ENCODE results near the gene ELMO1. TPM values are rescaled to one million over a fixed set of nuclear protein-coding genes. Genes with fewer than 3 reads are reported as not detected.

ELMO1 gene
- total RNA-seq, 1 experiment from 2014 or later = 7.8 TPM

DNA sequence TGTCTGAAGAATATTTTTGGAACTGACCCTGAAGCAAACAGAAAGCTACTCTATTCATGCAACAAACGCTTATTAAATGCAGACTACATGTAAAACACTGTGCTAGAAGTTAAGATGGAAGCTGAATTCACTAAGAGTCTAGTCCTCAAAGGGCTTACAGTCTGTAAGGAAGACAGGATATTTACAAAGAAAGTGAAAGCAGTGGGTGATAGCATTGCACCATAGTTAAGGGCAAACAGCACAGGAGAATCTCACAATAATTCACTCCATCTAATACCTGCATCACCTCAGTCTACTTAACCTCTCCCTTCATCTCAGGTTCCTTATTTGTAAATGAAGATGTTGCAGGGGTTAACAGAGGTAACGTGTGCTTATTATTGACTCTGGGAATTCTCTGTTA is 364.4 kb downstream of the ELMO1 start:
- H3K27ac Mint-ChIP-seq = no peak overlapping the region
- H3T11ph ChIP-seq (ENCODE audit: low read length) = no peak overlapping the region
- H3K4me2 ChIP-seq (ENCODE audit: insufficient read depth, insufficient read length, low read length) = no peak overlapping the region
- H3K4me1 Mint-ChIP-seq = peaks cover 3% of the 10 kb centered on the region in 2 experiments
- no CpG with 5 or more reads among the region's 2 CpGs for WGBS (ENCODE audit: extremely low coverage, insufficient read length, low lambda C conversion rate)
- H3K14ac ChIP-seq (ENCODE audit: insufficient read depth, low read length) = no peak overlapping the region
- H4K5ac ChIP-seq (ENCODE audit: insufficient read length, low read depth, low read length) = no peak overlapping the region
- TF ChIP-seq, protein P1, sequence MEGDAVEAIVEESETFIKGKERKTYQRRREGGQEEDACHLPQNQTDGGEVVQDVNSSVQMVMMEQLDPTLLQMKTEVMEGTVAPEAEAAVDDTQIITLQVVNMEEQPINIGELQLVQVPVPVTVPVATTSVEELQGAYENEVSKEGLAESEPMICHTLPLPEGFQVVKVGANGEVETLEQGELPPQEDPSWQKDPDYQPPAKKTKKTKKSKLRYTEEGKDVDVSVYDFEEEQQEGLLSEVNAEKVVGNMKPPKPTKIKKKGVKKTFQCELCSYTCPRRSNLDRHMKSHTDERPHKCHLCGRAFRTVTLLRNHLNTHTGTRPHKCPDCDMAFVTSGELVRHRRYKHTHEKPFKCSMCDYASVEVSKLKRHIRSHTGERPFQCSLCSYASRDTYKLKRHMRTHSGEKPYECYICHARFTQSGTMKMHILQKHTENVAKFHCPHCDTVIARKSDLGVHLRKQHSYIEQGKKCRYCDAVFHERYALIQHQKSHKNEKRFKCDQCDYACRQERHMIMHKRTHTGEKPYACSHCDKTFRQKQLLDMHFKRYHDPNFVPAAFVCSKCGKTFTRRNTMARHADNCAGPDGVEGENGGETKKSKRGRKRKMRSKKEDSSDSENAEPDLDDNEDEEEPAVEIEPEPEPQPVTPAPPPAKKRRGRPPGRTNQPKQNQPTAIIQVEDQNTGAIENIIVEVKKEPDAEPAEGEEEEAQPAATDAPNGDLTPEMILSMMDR (conservative IDR thresholded peaks at IDR 0.05) = no peak
- H2BK12ac ChIP-seq (ENCODE audit: insufficient read length, low read depth, low read length) = no peak overlapping the region
- H2AK5ac ChIP-seq (ENCODE audit: insufficient read length, low read length) = no peak overlapping the region
- no peak overlapping the region for H3K27ac ChIP-seq (ENCODE audit: insufficient read length, low read depth, low read length)
- H4K8ac ChIP-seq (replicated peaks; ENCODE audit: insufficient read length, low read depth, low read length) = no peak overlapping the region
- H3K4me3 Mint-ChIP-seq = no peak overlapping the region
- H3K9ac ChIP-seq (ENCODE audit: extremely low read depth, insufficient read length, low read length) = no peak overlapping the region
- H3K23me2 ChIP-seq (ENCODE audit: insufficient read length, low read depth, low read length, poor library complexity, severe bottlenecking) = no peaks in the 10 kb centered on the region
- H3K27me3 ChIP-seq (ENCODE audit: insufficient read depth, low read length) = no peaks in the 10 kb centered on the region
- no peaks in the 10 kb centered on the region for H3K36me3 Mint-ChIP-seq (ENCODE audit: insufficient read depth in 1 of 3, low read depth in 3 of 3)
- no peaks in the 10 kb centered on the region for H3K79me1 ChIP-seq (ENCODE audit: insufficient read depth, low read depth, low read length, poor library complexity, severe bottlenecking)
- H4K91ac ChIP-seq (ENCODE audit: insufficient read length, low read depth, low read length) = no peak overlapping the region
- H3K4me1 ChIP-seq (ENCODE audit: insufficient read depth, low read length) = no peaks in the 10 kb centered on the region
- no peaks in the 10 kb centered on the region for H3K9me3 Mint-ChIP-seq
- H2BK15ac ChIP-seq (ENCODE audit: low read depth, low read length) = no peak overlapping the region
- H3K79me2 ChIP-seq (ENCODE audit: insufficient read depth, low read length) = no peaks in the 10 kb centered on the region
- H3K23ac ChIP-seq (ENCODE audit: insufficient read length, low read depth, low read length) = no peak overlapping the region
- no peak overlapping the region for H3K56ac ChIP-seq (ENCODE audit: insufficient read length, low read depth, low read length)
- no peaks in the 10 kb centered on the region for H3K27me3 Mint-ChIP-seq (ENCODE audit: low read depth)
- H3K4ac ChIP-seq (ENCODE audit: low read depth, low read length) = no peak overlapping the region
- H4K20me1 ChIP-seq (ENCODE audit: control insufficient read depth, insufficient read depth, insufficient read length) = no peaks in the 10 kb centered on the region
- no peak overlapping the region for H3K18ac ChIP-seq (ENCODE audit: insufficient read length, low read depth, low read length)
- no peak overlapping the region for H2BK5ac ChIP-seq (ENCODE audit: insufficient read length, low read length)
- H2BK120ac ChIP-seq (ENCODE audit: low read depth, low read length, poor library complexity, severe bottlenecking) = no peak overlapping the region
- H3K9me3 ChIP-seq (ENCODE audit: control insufficient read depth, low read depth, low read length) = no peaks in the 10 kb centered on the region
- DNase-seq = no peak
- H2AFZ ChIP-seq (ENCODE audit: low read length) = no peak overlapping the region
- no peak overlapping the region for H2BK20ac ChIP-seq (ENCODE audit: low read depth, low read length, poor library complexity, severe bottlenecking)
